GM18511 (cell line): Measurements from ENCODE around the gene SBDS.

Experiments
- ATAC-seq: cut with Tn5 transposase; IDR thresholded peaks from one replicate; pipeline ENCODE4 v1.9.1; 2021; ENCODE audit warnings: mild to moderate bottlenecking, moderate library complexity; ENCODE audit not compliant: unreplicated experiment

SBDS gene

GRCh38 chr7:66948480-66949109, 46.8 kb downstream of the SBDS start:
- no peak for ATAC-seq

- no peak for ATAC-seq
Measured at GRCh38 chr7:66946545-66946944, 48.8 kb downstream of the SBDS start.

GRCh38 chr7:66939325-66939724, 56.1 kb downstream of the SBDS start:
- no peak for ATAC-seq

- ATAC-seq, result no peak
Measured at GRCh38 chr7:66937940-66938339, 57.4 kb downstream of the SBDS start.
